T-helper 1 cell treated with Interleukin-12 subunit alpha and Interleukin-12 subunit beta and Interleukin-4 antibody, amounts not matched to agents 30 μg/mL and 1 μg/mL, for 36 hours (primary cell): ENCODE results near the gene MAGI3.

ENCODE experiments used
- H3K27ac Mint-ChIP-seq: one replicate; pipeline ENCODE4 v1.8.0; 2021; ENCODE audit warnings: mild to moderate bottlenecking, mixed read lengths
- H3K27me3 Mint-ChIP-seq: one replicate; pipeline ENCODE4 v1.8.0; 2021; ENCODE audit warnings: low read depth, mixed read lengths
- H3K36me3 Mint-ChIP-seq: one replicate; pipeline ENCODE4 v1.8.0; 2021; ENCODE audit warnings: low read depth, mixed read lengths
- H3K4me1 Mint-ChIP-seq: one replicate; pipeline ENCODE4 v1.8.0; 2021; ENCODE audit warnings: low read depth, mixed read lengths
- H3K4me3 Mint-ChIP-seq: one replicate; pipeline ENCODE4 v1.8.0; 2021; ENCODE audit warnings: mild to moderate bottlenecking, moderate library complexity, mixed read lengths
- H3K9me3 Mint-ChIP-seq: one replicate; pipeline ENCODE4 v1.8.0; 2021; ENCODE audit warnings: mixed read lengths

The MAGI3 gene

GRCh38 chr1:113666126-113666525, 275.8 kb downstream of the MAGI3 start:
- Mint-ChIP-seq H3K9me3 (no peaks in the 10 kb centered on the region), H3K4me1 (no peaks in the 10 kb centered on the region), H3K4me3 (no peak overlapping the region), H3K27me3 (no peaks in the 10 kb centered on the region), H3K36me3 (no peaks in the 10 kb centered on the region), H3K27ac (no peak overlapping the region)

GRCh38 chr1:113669988-113670387, 279.7 kb downstream of the MAGI3 start:
- Mint-ChIP-seq H3K4me1 (peaks cover under 1% of the 10 kb centered on the region), H3K9me3 (no peaks in the 10 kb centered on the region), H3K36me3 (no peaks in the 10 kb centered on the region), H3K27me3 (no peaks in the 10 kb centered on the region), H3K27ac (no peak overlapping the region), H3K4me3 (no peak overlapping the region)

- Mint-ChIP-seq H3K27ac (no peak overlapping the region), H3K9me3 (no peaks in the 10 kb centered on the region), H3K4me3 (no peak overlapping the region), H3K4me1 (peaks cover 5% of the 10 kb centered on the region), H3K27me3 (no peaks in the 10 kb centered on the region), H3K36me3 (no peaks in the 10 kb centered on the region)
Measured at GRCh38 chr1:113670650-113671049, 280.3 kb downstream of the MAGI3 start.

- Mint-ChIP-seq H3K27ac (no peak overlapping the region), H3K9me3 (no peaks in the 10 kb centered on the region), H3K36me3 (no peaks in the 10 kb centered on the region), H3K4me3 (no peak overlapping the region), H3K27me3 (no peaks in the 10 kb centered on the region), H3K4me1 (peaks cover 5% of the 10 kb centered on the region)
Measured at GRCh38 chr1:113672491-113672890, 282.2 kb downstream of the MAGI3 start.

GRCh38 chr1:113674591-113674990, 284.3 kb downstream of the MAGI3 start:
- Mint-ChIP-seq H3K9me3 (no peaks in the 10 kb centered on the region), H3K27me3 (no peaks in the 10 kb centered on the region), H3K36me3 (no peaks in the 10 kb centered on the region), H3K4me3 (no peak overlapping the region), H3K27ac (no peak overlapping the region), H3K4me1 (peaks cover 5% of the 10 kb centered on the region)

GRCh38 chr1:113675302-113675701, 285.0 kb downstream of the MAGI3 start:
- H3K27me3 Mint-ChIP-seq: no peaks in the 10 kb centered on the region
- no peaks in the 10 kb centered on the region for H3K9me3 Mint-ChIP-seq
- H3K4me3 Mint-ChIP-seq: no peak overlapping the region
- no peak overlapping the region for H3K27ac Mint-ChIP-seq
- no peaks in the 10 kb centered on the region for H3K36me3 Mint-ChIP-seq
- peaks cover 5% of the 10 kb centered on the region for H3K4me1 Mint-ChIP-seq

- H3K36me3 Mint-ChIP-seq: no peaks in the 10 kb centered on the region
- no peaks in the 10 kb centered on the region for H3K9me3 Mint-ChIP-seq
- peaks cover 9% of the 10 kb centered on the region for H3K4me1 Mint-ChIP-seq
- H3K4me3 Mint-ChIP-seq: no peak overlapping the region
- no peaks in the 10 kb centered on the region for H3K27me3 Mint-ChIP-seq
- no peak overlapping the region for H3K27ac Mint-ChIP-seq
Measured at GRCh38 chr1:113676524-113676923, 286.2 kb downstream of the MAGI3 start.

- no peaks in the 10 kb centered on the region for H3K36me3 Mint-ChIP-seq
- H3K4me3 Mint-ChIP-seq: no peak overlapping the region
- no peaks in the 10 kb centered on the region for H3K9me3 Mint-ChIP-seq
- H3K4me1 Mint-ChIP-seq: peaks cover 9% of the 10 kb centered on the region
- no peaks in the 10 kb centered on the region for H3K27me3 Mint-ChIP-seq
- no peak overlapping the region for H3K27ac Mint-ChIP-seq
Measured at GRCh38 chr1:113677250-113678158, 287.2 kb downstream of the MAGI3 start.

GRCh38 chr1:113678159-113678469, 287.8 kb downstream of the MAGI3 start:
- Mint-ChIP-seq H3K4me3 (no peak overlapping the region), H3K36me3 (peaks cover 4% of the 10 kb centered on the region), H3K27me3 (no peaks in the 10 kb centered on the region), H3K9me3 (no peaks in the 10 kb centered on the region), H3K27ac (no peak overlapping the region), H3K4me1 (peaks cover 12% of the 10 kb centered on the region)

GRCh38 chr1:113681596-113682337, 291.5 kb downstream of the MAGI3 start:
- Mint-ChIP-seq H3K4me1 (peaks cover 6% of the 10 kb centered on the region), H3K27ac (no peak overlapping the region), H3K36me3 (peaks cover 6% of the 10 kb centered on the region), H3K27me3 (no peaks in the 10 kb centered on the region), H3K9me3 (no peaks in the 10 kb centered on the region), H3K4me3 (no peak overlapping the region)

GRCh38 chr1:113683384-113684152, 293.3 kb downstream of the MAGI3 start:
- no peaks in the 10 kb centered on the region for H3K9me3 Mint-ChIP-seq
- peaks cover 6% of the 10 kb centered on the region for H3K36me3 Mint-ChIP-seq
- peaks cover 6% of the 10 kb centered on the region for H3K4me1 Mint-ChIP-seq
- H3K27ac Mint-ChIP-seq: no peak overlapping the region
- no peak overlapping the region for H3K4me3 Mint-ChIP-seq
- no peaks in the 10 kb centered on the region for H3K27me3 Mint-ChIP-seq

- Mint-ChIP-seq H3K27me3 (no peaks in the 10 kb centered on the region), H3K9me3 (no peaks in the 10 kb centered on the region), H3K36me3 (peaks cover 6% of the 10 kb centered on the region), H3K4me3 (no peak overlapping the region), H3K4me1 (peaks cover 6% of the 10 kb centered on the region), H3K27ac (no peak overlapping the region)
Measured at GRCh38 chr1:113684153-113684541, 293.8 kb downstream of the MAGI3 start.

GRCh38 chr1:113686891-113687618, 296.7 kb downstream of the MAGI3 start:
- no peak overlapping the region for H3K4me3 Mint-ChIP-seq
- no peaks in the 10 kb centered on the region for H3K9me3 Mint-ChIP-seq
- H3K27me3 Mint-ChIP-seq: no peaks in the 10 kb centered on the region
- no peak overlapping the region for H3K27ac Mint-ChIP-seq
- peaks cover 3% of the 10 kb centered on the region for H3K4me1 Mint-ChIP-seq
- peaks cover 15% of the 10 kb centered on the region for H3K36me3 Mint-ChIP-seq

- Mint-ChIP-seq H3K36me3 (peaks cover 38% of the 10 kb centered on the region), H3K27ac (no peak overlapping the region), H3K9me3 (peaks cover 31% of the 10 kb centered on the region), H3K4me1 (no peaks in the 10 kb centered on the region), H3K27me3 (no peaks in the 10 kb centered on the region), H3K4me3 (no peak overlapping the region)
Measured at GRCh38 chr1:113691184-113691583, 300.9 kb downstream of the MAGI3 start.
